Adipose tissue (tissue), 3 donors: ENCODE results near the gene RNF223. TPM values are rescaled to one million over a fixed set of nuclear protein-coding genes. Genes with fewer than 3 reads are reported as not detected.

Source experiments
- H3K27ac ChIP-seq: one replicate; pipeline ENCODE4 v1.5.1; 2013; ENCODE audit warnings: low read depth, low read length
- WGBS, 3 donors: extraction: QIAGEN DNeasy Blood & Tissue Kit; methylation state at CpG; one replicate each; pipeline ENCODE4 v1.1.7; 2013; 5-methylcytosine and 5-hydroxymethylcytosine counted together
- polyA plus RNA-seq, 3 donors: library from polyadenylated mRNA; stranded (reverse); fragments of 200-250 nt; gene quantifications; one replicate each; pipeline ENCODE4 v1.2.3, GENCODE V29; 2013
- donor health status: healthy with polysubstance abuse.
- donor health status: Bipolar disorder and iron deficiency.
- donor health status: healthy.

RNF223 gene
- polyA plus RNA-seq, 3 donors = 0.05 to 0.30 TPM; not detected in 1

DNA sequence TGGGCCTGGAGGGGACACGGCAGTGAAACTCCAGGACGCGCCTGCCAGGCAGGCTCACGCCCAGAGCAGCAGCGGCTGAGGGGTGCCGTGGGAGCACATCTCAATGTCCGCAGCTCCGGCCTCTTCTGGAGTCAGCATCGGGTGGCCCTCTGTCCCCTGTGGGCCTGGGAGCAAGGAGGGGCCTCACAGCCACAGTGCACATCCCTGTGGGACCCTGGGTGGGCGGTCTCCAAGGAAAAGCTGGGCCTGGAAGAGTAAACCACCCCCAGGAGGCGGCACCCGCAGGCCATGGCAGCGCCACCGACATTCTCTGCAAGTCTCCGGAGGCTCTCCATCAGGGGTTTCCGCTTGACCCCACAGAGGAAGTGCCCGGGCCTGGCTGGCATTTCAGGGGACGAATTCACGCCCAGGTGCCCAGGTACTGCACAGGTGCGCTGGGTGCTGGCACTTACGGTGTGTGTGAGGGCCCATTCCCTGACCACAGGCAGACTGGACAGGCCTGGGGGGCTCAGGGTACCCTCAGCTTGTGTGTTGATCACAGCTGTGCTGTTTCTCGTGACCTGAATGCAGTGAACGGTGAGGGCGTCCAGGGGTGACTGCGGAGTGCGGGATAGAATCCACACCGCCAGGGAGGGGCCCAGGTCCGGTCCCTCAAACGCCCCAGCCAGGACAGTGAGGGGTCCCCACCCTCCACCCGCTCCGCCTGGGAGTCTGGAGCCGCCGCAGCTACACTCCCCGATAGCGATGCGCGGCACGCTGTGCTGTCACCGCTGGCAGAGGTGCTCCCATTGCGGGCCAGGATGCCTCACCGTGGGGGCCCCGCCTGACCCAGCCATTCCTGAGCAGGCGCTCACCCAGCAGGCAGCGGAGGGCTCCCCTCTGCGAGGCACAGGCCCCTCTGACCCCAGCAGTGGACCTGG, 16.6 kb upstream of the RNF223 start:
- no peak overlapping the region for H3K27ac ChIP-seq
- 93 to 96% (median 95%) methylated on average over 45 of the region's 45 CpGs for WGBS, 3 donors

DNA sequence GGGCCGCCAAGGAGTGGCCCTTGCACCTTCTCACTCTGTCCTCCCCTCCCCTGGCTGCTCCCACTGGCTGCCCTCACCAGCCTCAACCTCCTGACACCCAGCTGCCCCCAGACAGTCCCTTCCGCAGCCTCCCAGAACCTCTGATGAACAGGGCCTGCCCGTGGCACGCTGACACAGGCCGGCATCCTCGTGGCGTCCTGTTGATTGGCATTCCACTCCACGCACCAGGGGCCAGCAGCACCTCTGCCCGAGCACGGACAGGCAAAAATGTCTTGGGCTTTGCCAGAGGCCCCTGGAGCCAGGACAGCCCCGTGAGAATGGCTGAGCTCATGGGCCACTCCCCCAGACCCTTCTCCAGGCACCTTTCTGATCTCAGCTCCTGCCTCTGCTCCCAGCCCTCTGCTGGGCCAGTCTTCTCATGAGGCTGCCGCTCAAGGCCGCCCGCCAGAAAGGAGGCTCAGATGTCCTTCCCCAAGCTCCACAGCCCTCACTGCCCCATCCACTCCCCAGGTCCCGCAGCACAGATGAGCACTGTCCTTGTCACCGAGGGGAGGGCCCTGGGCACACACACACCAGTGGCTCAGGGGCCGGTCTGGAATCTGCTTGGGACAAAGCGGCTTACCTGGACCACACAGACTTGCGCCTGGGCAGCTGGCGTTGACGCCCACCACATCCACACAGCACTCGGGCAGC, 15.8 kb upstream of the RNF223 start:
- 92 to 95% (median 94%) methylated on average over 21 to 22 of the region's 22 CpGs for WGBS, 3 donors

DNA sequence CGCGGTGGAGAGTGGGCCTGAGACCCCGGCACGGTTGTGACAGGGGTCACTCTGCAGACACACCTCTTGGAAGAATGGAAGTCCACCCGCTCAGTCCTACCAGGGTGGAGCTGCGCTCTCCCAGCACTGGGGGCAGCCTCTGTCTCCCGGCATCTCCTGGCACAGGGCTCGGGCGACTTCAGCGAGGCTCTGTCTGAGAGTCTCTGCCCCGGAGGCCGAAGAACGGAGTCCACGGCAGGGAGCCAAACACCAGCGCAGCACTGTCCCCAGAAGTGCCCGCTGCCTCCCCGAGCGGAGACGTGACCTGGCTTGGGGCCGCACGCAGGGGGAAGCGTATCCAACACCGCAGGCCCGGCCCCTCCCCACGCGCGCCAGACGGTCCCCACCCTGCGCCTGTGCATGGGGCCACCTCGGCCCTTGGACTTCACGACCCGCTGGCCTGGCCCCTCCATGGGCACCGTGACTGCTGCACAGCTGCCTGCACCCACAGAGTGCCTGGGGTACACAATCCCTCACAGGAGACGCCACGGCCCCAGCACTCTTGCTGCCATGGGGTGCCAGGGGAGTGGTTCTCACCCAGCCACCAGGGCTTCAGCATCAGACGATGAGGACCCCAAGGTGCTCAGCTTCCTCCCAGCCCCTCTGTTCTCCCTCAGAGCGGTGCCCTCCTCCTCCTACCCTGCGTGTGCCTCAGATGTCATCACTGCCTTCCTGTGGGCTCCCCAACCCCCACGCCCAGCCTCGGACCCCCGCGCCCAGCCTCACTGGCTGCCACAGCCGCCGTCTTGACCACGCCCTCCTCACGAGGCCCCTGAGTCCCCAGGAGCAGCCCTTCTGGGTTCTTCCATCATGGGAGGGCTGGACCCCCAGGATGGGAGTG, 14.9 kb upstream of the RNF223 start:
- 89 to 95% (median 91%) methylated on average over 44 to 46 of the region's 46 CpGs for WGBS, 3 donors
- no peak overlapping the region for H3K27ac ChIP-seq

More for the DNA sequence above, 15.8 kb upstream of the RNF223 start:
- H3K27ac ChIP-seq = no peak overlapping the region

DNA sequence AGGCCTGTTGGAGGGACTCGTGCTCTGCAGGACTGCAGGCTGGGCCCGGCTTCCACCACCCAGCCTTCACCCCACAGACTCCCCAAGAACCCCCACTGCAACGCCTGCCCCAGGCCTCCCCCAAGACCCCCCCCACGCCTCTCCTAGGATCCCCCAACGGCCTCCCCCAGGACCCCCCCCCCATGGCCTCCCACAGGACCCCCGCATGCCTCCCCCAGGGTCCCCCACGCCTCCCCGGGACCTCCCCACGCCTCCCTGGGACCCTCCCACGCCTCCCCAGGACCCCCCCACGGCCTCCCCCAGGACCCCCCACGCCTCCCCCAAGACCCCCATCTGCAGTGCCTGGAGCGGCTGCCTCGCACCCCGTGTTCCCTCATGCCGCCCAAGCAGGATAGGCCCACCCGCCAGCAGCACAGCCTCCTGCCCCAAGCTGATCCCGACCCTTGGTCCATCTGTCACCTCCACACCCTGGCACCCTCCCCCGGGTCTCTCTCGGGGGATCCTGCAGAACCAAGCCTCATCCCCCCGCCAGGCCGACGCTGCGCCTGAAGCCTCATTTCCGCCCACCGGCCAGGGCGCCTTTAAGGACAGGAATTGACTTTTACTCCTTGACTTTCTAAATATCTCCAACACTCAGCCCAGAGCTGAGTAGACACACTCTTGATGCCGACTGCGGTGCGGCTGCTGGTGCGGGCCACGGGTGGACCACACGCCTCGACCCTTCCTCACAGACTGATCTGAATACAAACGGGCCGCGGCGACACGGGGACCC, 14.1 kb upstream of the RNF223 start:
- no peak overlapping the region for H3K27ac ChIP-seq
- WGBS, 3 donors = 88 to 95% (median 93%) methylated on average over 29 to 39 of the region's 39 CpGs

DNA sequence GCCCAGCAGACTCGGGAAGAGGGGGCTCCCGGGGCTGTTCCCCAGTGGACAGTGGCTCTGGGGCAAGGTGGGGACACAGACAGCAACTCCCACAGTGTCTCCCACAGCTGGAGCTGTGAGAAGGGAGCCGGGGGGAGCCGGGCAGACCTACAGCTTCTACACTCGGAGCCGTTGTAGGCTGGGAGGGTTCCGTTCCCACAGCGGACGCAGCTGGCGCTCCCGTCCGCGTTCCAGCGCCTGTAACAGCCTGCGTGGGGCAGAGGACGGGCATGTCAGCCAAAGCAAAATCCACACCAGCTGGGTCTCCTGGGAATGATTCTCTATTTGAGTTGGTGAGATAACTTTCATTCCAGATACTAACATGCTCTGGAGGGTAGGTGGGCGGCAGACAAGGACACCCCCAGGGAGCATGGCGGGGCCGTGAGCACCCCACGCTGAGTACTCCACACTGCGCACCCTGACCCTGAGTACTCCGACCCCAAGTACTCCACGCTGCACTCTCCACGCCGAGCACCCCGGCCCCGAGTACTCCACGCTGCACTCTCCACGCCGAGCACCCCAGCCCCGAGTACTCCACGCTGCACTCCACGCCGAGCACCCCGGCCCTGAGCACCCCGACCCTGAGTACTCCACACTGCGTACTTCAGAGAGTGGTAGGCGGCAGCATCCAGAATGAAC, 13.4 kb upstream of the RNF223 start:
- WGBS, 3 donors = 92 to 95% (median 94%) methylated on average over 38 of the region's 38 CpGs
- no peak overlapping the region for H3K27ac ChIP-seq

DNA sequence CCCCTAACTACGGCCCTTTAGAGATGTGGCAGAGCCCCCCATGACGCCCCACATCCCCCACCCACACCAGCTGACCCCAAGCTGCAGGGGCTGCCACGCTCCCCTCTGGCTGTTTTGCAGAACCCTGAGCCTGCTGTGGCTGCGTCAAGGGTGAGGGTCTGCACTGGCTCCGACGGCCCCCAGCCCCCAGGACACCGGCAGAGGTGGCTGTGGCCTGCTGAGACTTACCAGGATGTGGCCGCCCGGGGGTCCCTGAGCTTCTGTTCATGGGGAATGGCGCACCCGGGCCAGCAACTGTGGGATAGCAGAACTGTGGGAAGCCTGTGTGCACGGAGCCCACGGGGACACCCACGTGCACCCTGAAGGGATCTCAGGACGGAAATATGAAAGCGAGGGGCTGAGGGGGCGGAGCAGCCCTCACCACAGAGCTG, 12.8 kb upstream of the RNF223 start:
- WGBS, 3 donors = 91 to 96% (median 93%) methylated on average over 17 of the region's 17 CpGs
- no peak overlapping the region for H3K27ac ChIP-seq

DNA sequence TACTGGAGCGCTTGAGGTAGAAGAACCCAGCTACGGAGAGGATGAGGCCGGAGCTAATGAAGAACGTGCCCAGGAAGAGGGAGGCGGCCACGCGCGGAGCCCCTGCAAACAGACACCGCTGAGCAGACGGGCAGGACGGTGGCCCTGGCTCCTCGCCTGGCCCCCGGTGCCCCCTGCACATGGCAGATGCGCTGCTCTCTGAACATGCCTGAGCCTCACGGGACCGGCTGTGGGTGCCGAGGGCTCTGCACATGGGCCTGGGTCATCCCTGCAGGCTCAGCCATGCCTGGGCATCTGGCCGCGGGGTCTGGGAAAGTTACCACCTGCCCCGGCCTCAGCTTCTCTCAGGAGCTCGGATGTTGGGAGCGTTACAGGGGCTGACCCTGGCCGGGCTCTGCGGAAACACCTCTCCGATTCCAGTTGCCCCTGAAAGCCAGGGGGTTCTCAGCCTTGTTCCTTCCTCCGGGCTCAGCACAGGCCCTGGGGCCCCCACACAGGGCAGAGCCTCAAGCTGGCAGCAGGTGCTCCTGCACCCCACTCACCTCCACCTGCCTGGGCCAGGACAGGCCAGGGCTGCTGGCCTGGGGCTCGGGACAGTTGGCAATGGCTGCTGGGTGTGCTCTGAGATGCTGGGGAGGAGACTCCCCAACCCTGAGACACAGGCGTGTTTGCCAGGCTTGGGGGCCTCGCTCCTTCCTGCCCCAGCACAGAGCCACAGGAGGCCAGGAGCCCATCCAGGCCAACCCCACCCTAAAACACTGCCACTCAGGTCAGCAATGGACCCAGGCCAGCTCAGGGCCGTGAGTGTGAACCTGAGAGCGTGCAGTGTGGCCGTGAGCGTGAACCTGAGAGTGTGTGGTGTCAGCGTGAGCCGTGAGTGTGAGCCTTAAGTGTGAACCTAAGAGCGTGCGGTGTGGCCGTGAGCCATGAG, 12.1 kb upstream of the RNF223 start:
- H3K27ac ChIP-seq = no peak overlapping the region
- WGBS, 3 donors = 87 to 95% (median 94%) methylated on average over 35 to 38 of the region's 38 CpGs

DNA sequence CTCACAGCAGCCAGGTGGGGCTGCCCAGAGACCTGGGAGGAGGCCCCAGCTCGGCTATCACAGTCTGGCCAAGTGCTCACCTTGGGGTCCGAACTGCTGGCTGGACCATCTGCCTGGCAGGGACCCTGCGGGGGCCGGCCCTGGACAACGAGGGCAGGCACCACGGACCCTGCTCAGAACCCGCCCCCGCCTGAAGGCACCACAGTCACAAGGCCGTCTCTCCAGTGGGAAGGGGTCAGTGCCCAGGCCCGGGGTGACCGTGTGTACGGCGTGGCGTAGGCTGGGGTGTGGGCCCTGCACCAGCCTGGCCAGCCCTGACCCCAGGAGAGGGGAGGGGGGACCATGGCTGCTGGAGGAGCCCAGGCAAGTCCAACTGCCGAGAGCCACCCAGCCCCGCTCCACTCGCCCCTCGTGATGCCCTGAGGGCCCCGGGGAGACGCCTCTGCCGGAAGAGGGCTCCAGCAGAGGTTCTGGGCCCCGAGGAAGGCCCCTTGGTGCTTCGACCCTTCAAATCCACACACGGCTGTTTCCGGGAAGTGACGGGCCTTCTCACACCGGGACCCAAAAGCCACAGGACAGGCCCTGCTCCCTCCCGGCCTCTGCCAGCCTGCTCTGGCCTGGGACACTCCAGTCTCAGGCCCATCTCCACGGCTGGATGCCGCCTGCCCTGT, 11.2 kb upstream of the RNF223 start:
- 91 to 93% (median 92%) methylated on average over 27 to 30 of the region's 30 CpGs for WGBS, 3 donors
- no peak overlapping the region for H3K27ac ChIP-seq

DNA sequence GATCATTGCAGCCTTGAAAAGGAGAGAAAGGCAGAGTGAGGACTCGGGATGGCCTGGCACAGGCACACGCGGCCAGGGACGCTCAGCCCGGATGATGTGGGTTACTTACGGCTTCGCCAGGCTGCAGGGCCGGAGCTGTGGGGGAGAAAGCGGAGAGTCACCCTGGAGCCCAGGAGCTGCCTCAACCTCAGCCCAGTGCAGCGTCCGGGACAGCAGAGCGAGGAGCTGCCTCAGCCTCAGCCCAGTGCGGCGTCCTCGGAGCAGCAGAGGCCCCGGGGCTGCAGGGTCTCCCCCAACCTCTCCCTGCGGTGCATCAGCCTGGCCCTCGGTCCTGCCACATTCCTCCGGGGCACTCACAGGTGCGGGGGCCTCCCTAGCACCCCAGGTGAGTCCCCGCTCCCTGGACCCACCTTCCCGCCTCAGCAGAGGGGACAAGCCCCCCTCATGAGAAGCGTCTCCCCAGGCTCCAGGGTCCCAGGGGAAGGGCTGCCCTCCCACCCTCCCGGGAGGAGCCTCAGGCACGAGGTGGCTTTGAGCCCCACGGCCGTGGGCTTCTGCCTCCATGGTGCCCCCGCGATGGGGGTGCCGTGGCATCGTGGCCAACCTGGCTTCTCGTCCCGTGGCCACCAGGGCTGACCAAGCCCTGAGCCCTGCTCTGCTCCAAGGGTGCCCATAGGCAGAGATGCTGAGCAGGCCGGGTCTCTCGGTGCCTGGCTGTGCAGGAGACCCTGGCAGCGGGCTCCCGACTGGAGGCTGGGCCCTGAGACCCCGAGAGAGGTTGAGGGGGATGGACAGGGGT, 10.5 kb upstream of the RNF223 start:
- WGBS, 3 donors = 93 to 95% (median 94%) methylated on average over 36 to 38 of the region's 38 CpGs
- no peak overlapping the region for H3K27ac ChIP-seq

DNA sequence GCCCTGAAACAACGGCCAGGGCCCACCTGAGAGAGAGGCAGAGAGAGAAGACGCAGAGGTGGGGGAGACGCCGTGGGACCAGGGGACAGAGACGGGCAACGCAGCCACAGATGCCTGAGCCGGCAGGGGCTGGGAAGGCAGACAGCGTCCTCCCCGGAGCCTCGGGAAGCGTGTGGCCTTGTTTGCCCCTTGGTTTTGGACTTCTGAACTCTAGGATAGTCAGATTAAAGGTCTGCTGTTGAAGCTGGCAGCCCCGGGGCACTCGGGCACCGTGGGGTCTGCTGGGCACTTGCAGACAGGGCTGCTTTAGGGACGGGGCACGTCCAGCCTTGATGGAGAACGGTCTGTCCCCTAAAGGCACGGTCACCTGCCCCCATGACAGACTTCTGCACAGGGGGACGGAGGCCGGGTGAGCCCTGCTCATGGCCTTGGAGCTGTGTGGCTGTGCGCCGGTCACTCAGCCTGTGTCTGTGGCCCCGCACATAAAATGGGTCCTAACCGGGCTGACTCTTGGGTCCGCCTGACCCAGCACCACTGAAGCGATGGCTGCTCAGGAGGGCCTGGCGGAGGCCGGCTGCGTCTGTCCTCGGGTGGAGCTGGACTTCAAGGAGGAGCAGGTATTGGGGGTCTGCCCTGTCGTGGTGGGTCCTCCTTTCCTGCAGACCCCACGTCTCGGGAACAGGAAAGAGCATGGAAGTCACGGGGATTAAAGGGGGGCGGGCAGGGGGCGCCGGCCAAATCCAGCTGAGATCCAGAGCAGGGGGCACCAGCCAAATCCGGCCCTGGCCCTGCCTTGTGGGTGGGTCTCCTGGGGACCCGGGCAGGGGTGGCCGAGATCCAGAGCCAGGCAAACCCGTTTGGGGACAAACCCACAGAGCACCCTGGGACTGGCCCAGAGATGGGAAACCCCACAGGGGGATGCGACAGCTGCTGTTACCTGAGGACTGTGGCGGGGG, 9.6 kb upstream of the RNF223 start:
- WGBS, 3 donors = 90 to 93% (median 92%) methylated on average over 43 of the region's 43 CpGs
- H3K27ac ChIP-seq = no peak overlapping the region

DNA sequence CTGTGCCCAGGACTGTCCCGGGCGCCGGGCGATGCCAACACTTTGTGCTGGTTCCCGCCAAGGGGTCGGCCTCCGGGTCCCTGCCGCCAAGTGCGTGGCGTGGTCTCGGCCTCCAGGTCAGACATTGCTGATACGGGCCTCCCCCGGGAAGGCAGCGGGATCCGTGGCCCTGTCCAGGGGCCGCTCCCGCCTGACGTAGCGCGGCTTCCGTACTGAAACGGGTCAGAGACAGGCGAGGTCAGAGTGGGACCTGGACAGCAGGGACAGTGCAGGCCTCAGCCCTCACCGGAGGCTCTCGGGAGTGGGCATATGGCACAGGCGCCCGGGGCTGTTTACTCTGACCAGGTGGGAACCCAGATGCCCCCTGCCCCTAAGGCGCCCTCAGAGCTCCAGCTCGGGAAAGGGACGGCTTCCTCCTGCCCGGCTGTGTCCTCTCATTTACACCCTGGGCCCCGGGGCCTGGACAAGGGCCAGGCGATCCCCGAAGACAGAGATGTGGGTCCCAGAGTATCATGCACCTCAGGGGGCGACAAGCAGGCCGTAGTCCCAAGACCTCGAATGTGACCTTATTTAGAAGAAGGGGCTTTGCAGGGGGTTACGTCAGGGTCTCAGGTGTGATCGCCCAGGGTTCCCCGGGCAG, 8.8 kb upstream of the RNF223 start:
- 93 to 94% (median 94%) methylated on average over 37 to 40 of the region's 40 CpGs for whole genome bisulfite sequencing, 3 donors

DNA sequence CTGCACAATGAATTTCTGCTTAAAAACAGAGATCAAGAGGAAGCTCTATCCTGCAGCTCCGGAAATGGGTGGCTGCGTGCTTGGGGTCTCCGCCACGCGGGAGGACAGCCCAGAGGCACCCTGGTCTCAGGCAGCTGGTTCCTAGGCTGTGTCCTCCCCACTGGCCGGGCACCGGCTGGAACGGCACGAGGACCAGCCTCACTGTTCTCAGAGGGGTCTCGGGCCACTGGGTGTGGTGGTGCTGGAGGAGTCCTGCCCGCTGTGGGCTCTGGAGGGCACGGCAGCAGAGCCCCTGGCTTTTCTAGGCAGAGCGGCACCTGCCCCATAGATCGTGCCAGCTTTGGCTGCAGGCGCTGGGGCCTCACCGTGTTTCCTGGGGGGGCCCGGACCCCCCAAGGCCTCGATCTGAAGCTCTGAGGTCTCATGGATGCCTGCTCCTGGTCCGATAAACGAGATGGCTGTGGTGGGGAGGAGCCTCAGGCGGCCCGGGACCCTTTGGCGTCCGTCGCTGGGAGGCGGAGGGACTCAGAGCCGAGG, 8.2 kb upstream of the RNF223 start:
- H3K27ac ChIP-seq = no peak overlapping the region
- WGBS, 3 donors = 91 to 93% (median 92%) methylated on average over 27 of the region's 27 CpGs

More for the DNA sequence above, 8.8 kb upstream of the RNF223 start:
- H3K27ac ChIP-seq = no peak overlapping the region
